H1 (cell line): ENCODE measurements around the gene AXIN2. TPM values are rescaled to one million over a fixed set of nuclear protein-coding genes. Genes with fewer than 3 reads are reported as not detected.

Experiments
- ATF3 ChIP-seq: IDR thresholded peaks from 2 replicates; pipeline ENCODE4 v1.6.1; 2011; ENCODE audit warnings: low read depth, mild to moderate bottlenecking, low read length; ENCODE audit not compliant: insufficient read depth
- BACH1 ChIP-seq: IDR thresholded peaks from 2 replicates; pipeline ENCODE4 v1.6.1; 2012; ENCODE audit warnings: low read length, improper control_type of control experiment
- BCL11A ChIP-seq, 2 experiments: IDR thresholded peaks; one replicate each; pipeline ENCODE4 v1.6.1; 2011; ENCODE audit warnings: low read depth in 2 of 2, low read length in 2 of 2, mild to moderate bottlenecking in 2 of 2
- EGR1 ChIP-seq: IDR thresholded peaks from 2 replicates; pipeline ENCODE4 v1.6.1; 2011; ENCODE audit warnings: low read depth, low read length, borderline replicate concordance
- GABPA ChIP-seq: IDR thresholded peaks from 2 replicates; pipeline ENCODE4 v1.6.1; 2011; ENCODE audit warnings: mild to moderate bottlenecking, low read length, moderate library complexity, borderline replicate concordance; ENCODE audit not compliant: insufficient read depth
- JUN ChIP-seq: IDR thresholded peaks from 2 replicates; pipeline ENCODE4 v1.6.1; 2011; ENCODE audit warnings: low read depth, mild to moderate bottlenecking, improper control_type of control experiment, low read length
- RAD21 ChIP-seq, 2 experiments: IDR thresholded peaks in 1 of 2; conservative IDR thresholded peaks in 1 of 2; 2 replicates each; pipeline ENCODE4 v1.6.1; 2011; ENCODE audit warnings: low read depth in 2 of 2, low read length in 2 of 2, improper control_type of control experiment in 1 of 2, inconsistent platforms in 1 of 2, mild to moderate bottlenecking in 1 of 2, moderate library complexity in 1 of 2
- RBBP5 ChIP-seq: IDR thresholded peaks from 2 replicates; pipeline ENCODE4 v1.7.1; 2012; ENCODE audit warnings: low read depth, mild to moderate bottlenecking, inconsistent platforms, low read length, moderate library complexity, borderline replicate concordance
- SRF ChIP-seq: IDR thresholded peaks from 2 replicates; pipeline ENCODE4 v1.6.1; 2011; ENCODE audit warnings: mild to moderate bottlenecking, low read depth, low read length, moderate library complexity
- TEAD4 ChIP-seq: IDR thresholded peaks from 2 replicates; pipeline ENCODE4 v1.6.1; 2012; ENCODE audit warnings: low read depth, low read length, inconsistent platforms, mixed read lengths
- polyA plus RNA-seq, 7 experiments: library from polyadenylated mRNA; depleted of rRNA in 3 of 7; stranded (reverse) in 5 of 7; unstranded in 2 of 7; fragments of >200 nt in 5 of 7; fragments of 200-250 nt in 2 of 7; gene quantifications; 1 replicate in 5 of 7; 2 replicates in 1 of 7; 4 replicates in 1 of 7; pipeline versions ENCODE4 v1.2.1 to v1.2.3, GENCODE V29; 2011 to 2013; ENCODE audit warnings: missing spikeins in 2 of 7, mixed read lengths in 2 of 7
- total RNA-seq: library from RNA; stranded (reverse); fragmentation: NEBNext Ultra II Directional; extraction: Animal tissue kit (Norgen Biotek cat#: 25700); gene quantifications from 2 replicates; pipeline ENCODE4 v1.2.1, GENCODE V29; 2021
- TF ChIP-seq, protein P1 (sequence below): fragments of 300-600 bp; sonication (generic); IDR thresholded peaks from 2 replicates; pipeline ENCODE4 v1.7.1; 2012; ENCODE audit warnings: low read length, moderate library complexity, mild to moderate bottlenecking, inconsistent platforms; ENCODE audit not compliant: insufficient replicate concordance

Gene AXIN2
- total and polyA plus RNA-seq, 2 of the 8 experiments (the other 6 are each of a cell fraction or from before 2014, with no cell fraction given) = 17.7 to 33.4 TPM

DNA sequence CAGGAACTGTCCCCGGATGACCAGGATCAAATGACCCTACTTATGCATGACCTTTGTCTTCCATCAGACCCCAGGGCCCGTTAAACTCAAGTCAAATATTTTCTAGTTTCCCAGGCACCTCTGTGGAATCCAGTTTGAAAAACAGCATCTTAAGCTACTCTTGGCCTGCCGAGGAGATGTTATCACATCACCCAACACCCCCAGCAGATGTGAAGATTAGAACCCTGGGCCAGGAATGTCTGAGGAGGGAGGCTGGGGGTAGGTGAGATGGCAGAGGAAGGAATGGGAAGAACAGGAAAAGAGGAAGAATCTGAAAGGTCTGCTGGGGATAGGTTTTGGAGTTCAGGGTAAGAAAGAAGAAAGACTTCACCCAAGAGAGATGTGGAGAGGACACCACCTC lies 79.2 kb downstream of the AXIN2 start (continued):
- TF ChIP-seq, protein P1, sequence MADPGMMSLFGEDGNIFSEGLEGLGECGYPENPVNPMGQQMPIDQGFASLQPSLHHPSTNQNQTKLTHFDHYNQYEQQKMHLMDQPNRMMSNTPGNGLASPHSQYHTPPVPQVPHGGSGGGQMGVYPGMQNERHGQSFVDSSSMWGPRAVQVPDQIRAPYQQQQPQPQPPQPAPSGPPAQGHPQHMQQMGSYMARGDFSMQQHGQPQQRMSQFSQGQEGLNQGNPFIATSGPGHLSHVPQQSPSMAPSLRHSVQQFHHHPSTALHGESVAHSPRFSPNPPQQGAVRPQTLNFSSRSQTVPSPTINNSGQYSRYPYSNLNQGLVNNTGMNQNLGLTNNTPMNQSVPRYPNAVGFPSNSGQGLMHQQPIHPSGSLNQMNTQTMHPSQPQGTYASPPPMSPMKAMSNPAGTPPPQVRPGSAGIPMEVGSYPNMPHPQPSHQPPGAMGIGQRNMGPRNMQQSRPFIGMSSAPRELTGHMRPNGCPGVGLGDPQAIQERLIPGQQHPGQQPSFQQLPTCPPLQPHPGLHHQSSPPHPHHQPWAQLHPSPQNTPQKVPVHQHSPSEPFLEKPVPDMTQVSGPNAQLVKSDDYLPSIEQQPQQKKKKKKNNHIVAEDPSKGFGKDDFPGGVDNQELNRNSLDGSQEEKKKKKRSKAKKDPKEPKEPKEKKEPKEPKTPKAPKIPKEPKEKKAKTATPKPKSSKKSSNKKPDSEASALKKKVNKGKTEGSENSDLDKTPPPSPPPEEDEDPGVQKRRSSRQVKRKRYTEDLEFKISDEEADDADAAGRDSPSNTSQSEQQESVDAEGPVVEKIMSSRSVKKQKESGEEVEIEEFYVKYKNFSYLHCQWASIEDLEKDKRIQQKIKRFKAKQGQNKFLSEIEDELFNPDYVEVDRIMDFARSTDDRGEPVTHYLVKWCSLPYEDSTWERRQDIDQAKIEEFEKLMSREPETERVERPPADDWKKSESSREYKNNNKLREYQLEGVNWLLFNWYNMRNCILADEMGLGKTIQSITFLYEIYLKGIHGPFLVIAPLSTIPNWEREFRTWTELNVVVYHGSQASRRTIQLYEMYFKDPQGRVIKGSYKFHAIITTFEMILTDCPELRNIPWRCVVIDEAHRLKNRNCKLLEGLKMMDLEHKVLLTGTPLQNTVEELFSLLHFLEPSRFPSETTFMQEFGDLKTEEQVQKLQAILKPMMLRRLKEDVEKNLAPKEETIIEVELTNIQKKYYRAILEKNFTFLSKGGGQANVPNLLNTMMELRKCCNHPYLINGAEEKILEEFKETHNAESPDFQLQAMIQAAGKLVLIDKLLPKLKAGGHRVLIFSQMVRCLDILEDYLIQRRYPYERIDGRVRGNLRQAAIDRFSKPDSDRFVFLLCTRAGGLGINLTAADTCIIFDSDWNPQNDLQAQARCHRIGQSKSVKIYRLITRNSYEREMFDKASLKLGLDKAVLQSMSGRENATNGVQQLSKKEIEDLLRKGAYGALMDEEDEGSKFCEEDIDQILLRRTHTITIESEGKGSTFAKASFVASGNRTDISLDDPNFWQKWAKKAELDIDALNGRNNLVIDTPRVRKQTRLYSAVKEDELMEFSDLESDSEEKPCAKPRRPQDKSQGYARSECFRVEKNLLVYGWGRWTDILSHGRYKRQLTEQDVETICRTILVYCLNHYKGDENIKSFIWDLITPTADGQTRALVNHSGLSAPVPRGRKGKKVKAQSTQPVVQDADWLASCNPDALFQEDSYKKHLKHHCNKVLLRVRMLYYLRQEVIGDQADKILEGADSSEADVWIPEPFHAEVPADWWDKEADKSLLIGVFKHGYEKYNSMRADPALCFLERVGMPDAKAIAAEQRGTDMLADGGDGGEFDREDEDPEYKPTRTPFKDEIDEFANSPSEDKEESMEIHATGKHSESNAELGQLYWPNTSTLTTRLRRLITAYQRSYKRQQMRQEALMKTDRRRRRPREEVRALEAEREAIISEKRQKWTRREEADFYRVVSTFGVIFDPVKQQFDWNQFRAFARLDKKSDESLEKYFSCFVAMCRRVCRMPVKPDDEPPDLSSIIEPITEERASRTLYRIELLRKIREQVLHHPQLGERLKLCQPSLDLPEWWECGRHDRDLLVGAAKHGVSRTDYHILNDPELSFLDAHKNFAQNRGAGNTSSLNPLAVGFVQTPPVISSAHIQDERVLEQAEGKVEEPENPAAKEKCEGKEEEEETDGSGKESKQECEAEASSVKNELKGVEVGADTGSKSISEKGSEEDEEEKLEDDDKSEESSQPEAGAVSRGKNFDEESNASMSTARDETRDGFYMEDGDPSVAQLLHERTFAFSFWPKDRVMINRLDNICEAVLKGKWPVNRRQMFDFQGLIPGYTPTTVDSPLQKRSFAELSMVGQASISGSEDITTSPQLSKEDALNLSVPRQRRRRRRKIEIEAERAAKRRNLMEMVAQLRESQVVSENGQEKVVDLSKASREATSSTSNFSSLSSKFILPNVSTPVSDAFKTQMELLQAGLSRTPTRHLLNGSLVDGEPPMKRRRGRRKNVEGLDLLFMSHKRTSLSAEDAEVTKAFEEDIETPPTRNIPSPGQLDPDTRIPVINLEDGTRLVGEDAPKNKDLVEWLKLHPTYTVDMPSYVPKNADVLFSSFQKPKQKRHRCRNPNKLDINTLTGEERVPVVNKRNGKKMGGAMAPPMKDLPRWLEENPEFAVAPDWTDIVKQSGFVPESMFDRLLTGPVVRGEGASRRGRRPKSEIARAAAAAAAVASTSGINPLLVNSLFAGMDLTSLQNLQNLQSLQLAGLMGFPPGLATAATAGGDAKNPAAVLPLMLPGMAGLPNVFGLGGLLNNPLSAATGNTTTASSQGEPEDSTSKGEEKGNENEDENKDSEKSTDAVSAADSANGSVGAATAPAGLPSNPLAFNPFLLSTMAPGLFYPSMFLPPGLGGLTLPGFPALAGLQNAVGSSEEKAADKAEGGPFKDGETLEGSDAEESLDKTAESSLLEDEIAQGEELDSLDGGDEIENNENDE = no peak
- TF ChIP-seq BCL11A (IDR thresholded peaks at IDR 0.05; ENCODE audit: low read depth in 2 of 2, low read length in 2 of 2) = no peak
- no peak for TF ChIP-seq RBBP5
- no peak for TF ChIP-seq GABPA
- TF ChIP-seq TEAD4 = no peak
- no peak for TF ChIP-seq RAD21 (IDR thresholded peaks at IDR 0.05 in 1 of 2, conservative IDR thresholded peaks at IDR 0.05 in 1 of 2; ENCODE audit: low read depth in 2 of 2, low read length in 2 of 2)
- TF ChIP-seq JUN = no peak
- no peak for TF ChIP-seq EGR1
- TF ChIP-seq SRF = no peak
- TF ChIP-seq BACH1 = no peak
- TF ChIP-seq ATF3 = no peak
